Retinal pigment epithelial cell (primary cell): ENCODE results near the gene TBC1D4.
"Not testable (repeated sequence)": the region's sequence is repeated elsewhere in the genome, so short reads cannot be mapped to it uniquely, and the experiment has no call there.

Experiments
- DNase-seq: peaks from one replicate; pipeline ENCODE4 v3.0.0-alpha.2; 2010; ENCODE audit warnings: low read depth
- H3K4me3 ChIP-seq: 2 replicates; pipeline ENCODE4 v1.5.1; 2011; ENCODE audit warnings: mild to moderate bottlenecking, low read length, control low read depth, moderate library complexity
- CTCF ChIP-seq: conservative IDR thresholded peaks from 2 replicates; pipeline ENCODE4 v1.5.1; 2011; ENCODE audit warnings: low read depth, low read length, control low read depth, inconsistent platforms

Gene TBC1D4

GRCh38 chr13:75296641-75297040, 185.3 kb downstream of the TBC1D4 start:
- DNase-seq, result no peak
- TF ChIP-seq CTCF, result no peak
- H3K4me3 ChIP-seq, result no peak overlapping the region

GRCh38 chr13:75295201-75295600, 186.8 kb downstream of the TBC1D4 start:
- TF ChIP-seq CTCF, result no peak
- no peak for DNase-seq

GRCh38 chr13:75294110-75294509, 187.9 kb downstream of the TBC1D4 start:
- TF ChIP-seq CTCF, result no peak
- DNase-seq, result no peak
- no peak overlapping the region for H3K4me3 ChIP-seq

More at GRCh38 chr13:75295201-75295600, 186.8 kb downstream of the TBC1D4 start:
- no peak overlapping the region for H3K4me3 ChIP-seq

GRCh38 chr13:75285310-75285709, 196.7 kb downstream of the TBC1D4 start:
- no peak for TF ChIP-seq CTCF
- no peak overlapping the region for H3K4me3 ChIP-seq
- DNase-seq, result no peak

GRCh38 chr13:75279834-75280369, 202.1 kb downstream of the TBC1D4 start:
- no peak overlapping the region for H3K4me3 ChIP-seq
- DNase-seq, result no peak
- TF ChIP-seq CTCF, result no peak

- not testable (repeated sequence) for H3K4me3 ChIP-seq, DNase-seq
Measured at GRCh38 chr13:75273695-75274094, 208.3 kb downstream of the TBC1D4 start.

GRCh38 chr13:75271846-75272245, 210.1 kb downstream of the TBC1D4 start:
- no peak for TF ChIP-seq CTCF
- no peak for DNase-seq
- H3K4me3 ChIP-seq, result no peak overlapping the region

- not testable (repeated sequence) for H3K4me3 ChIP-seq, DNase-seq
Measured at GRCh38 chr13:75268481-75268880, 213.5 kb downstream of the TBC1D4 start.
